ENCODE measurements around the gene TCAF2. TPM values are rescaled to one million over a fixed set of nuclear protein-coding genes. Genes with fewer than 3 reads are reported as not detected.
A peak's percentile ranks its signal among the peaks of the same experiment; 100 is the strongest.
"Not testable (repeated sequence)": the region's sequence is repeated elsewhere in the genome, so short reads cannot be mapped to it uniquely, and the experiment has no call there.

TCAF2 gene
- 0.38 TPM for total RNA-seq (ENCODE audit: unreplicated experiment)
- long read RNA-seq, partial matches to known transcripts, result 0 of 1 reads
- long read RNA-seq, other reads (novel, unspliced or antisense), result 1 of 1 reads

DNA sequence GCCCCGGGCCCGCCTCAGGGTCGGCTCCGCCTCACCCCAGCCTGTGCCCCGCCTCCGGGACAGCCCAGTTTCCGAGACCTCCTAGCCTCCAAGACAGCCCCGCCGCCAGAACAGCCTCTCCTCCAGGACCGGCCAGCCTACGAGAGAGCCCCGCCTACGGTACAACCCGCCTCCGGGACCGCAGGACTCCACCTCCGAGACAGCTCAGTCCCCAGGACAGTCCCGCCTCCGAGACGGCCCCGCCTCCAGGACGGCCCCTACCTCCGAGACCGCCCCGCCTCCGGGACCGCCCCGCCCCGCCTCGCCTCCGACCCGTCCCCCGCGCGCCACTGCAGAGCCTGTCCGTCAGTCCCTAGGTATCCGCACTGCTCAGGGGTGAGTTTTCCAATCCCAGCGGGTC, at the start of gene TCAF2:
TCAF2 (plus strand) TSS at position 329 of the 400 bp plus-strand sequence.
- not testable (repeated sequence) for H3K27ac Mint-ChIP-seq (ENCODE audit: unreplicated experiment); H3K9me3 Mint-ChIP-seq (ENCODE audit: unreplicated experiment); H3K36me3 Mint-ChIP-seq (ENCODE audit: low read depth, unreplicated experiment); DNase-seq (ENCODE audit: low spot score); H3K4me3 Mint-ChIP-seq (ENCODE audit: unreplicated experiment); H3K27me3 Mint-ChIP-seq (ENCODE audit: unreplicated experiment); H3K4me1 Mint-ChIP-seq (ENCODE audit: unreplicated experiment)

- not testable (repeated sequence) for H3K9me3 Mint-ChIP-seq (ENCODE audit: unreplicated experiment); H3K27ac Mint-ChIP-seq (ENCODE audit: unreplicated experiment); H3K36me3 Mint-ChIP-seq (ENCODE audit: low read depth, unreplicated experiment); H3K27me3 Mint-ChIP-seq (ENCODE audit: unreplicated experiment); H3K4me3 Mint-ChIP-seq (ENCODE audit: unreplicated experiment); DNase-seq (ENCODE audit: low spot score); H3K4me1 Mint-ChIP-seq (ENCODE audit: unreplicated experiment)
Observed at GRCh38 chr7:143571501-143571900, 49.3 kb upstream of the TCAF2 start, which contains the start of gene CTAGE15. CTAGE15 (plus strand) TSS chr7:143571801; CDS start chr7:143571818, 17 bp downstream.

GRCh38 chr7:143588183-143588582, 32.6 kb upstream of the TCAF2 start:
- H3K27me3 Mint-ChIP-seq (ENCODE audit: unreplicated experiment); H3K4me3 Mint-ChIP-seq (ENCODE audit: unreplicated experiment); DNase-seq (ENCODE audit: low spot score); H3K36me3 Mint-ChIP-seq (ENCODE audit: low read depth, unreplicated experiment); H3K9me3 Mint-ChIP-seq (ENCODE audit: unreplicated experiment); H3K4me1 Mint-ChIP-seq (ENCODE audit: unreplicated experiment); H3K27ac Mint-ChIP-seq (ENCODE audit: unreplicated experiment): not testable (repeated sequence)

GRCh38 chr7:143589897-143590296, 30.9 kb upstream of the TCAF2 start:
- not testable (repeated sequence) for H3K4me1 Mint-ChIP-seq (ENCODE audit: unreplicated experiment); H3K27me3 Mint-ChIP-seq (ENCODE audit: unreplicated experiment); DNase-seq (ENCODE audit: low spot score); H3K36me3 Mint-ChIP-seq (ENCODE audit: low read depth, unreplicated experiment); H3K4me3 Mint-ChIP-seq (ENCODE audit: unreplicated experiment); H3K9me3 Mint-ChIP-seq (ENCODE audit: unreplicated experiment); H3K27ac Mint-ChIP-seq (ENCODE audit: unreplicated experiment)

GRCh38 chr7:143598086-143598485, 22.7 kb upstream of the TCAF2 start:
- not testable (repeated sequence) for H3K27me3 Mint-ChIP-seq (ENCODE audit: unreplicated experiment); H3K4me3 Mint-ChIP-seq (ENCODE audit: unreplicated experiment); H3K27ac Mint-ChIP-seq (ENCODE audit: unreplicated experiment); H3K36me3 Mint-ChIP-seq (ENCODE audit: low read depth, unreplicated experiment); H3K4me1 Mint-ChIP-seq (ENCODE audit: unreplicated experiment); H3K9me3 Mint-ChIP-seq (ENCODE audit: unreplicated experiment); DNase-seq (ENCODE audit: low spot score)

DNA sequence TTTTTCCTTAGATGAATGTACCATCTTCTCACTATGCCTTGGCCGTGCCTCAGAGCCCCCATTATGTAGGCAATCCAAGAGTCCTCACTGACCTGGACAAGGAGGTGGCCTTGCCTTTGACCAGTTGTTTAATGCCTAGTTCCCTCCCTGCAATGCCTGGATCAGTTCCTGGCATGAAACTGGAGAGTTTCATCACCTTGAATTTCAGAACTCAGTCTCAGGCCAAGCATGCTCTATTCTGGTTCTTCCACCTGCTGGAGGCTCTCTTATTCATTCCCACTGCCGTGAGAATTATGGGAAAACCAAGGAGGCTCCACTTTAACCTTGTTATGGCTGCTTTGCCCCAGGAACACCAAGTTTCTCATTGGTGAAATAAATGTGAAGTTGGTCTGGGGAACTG, 17.2 kb upstream of the TCAF2 start:
- H3K4me3 Mint-ChIP-seq (ENCODE audit: unreplicated experiment); DNase-seq (ENCODE audit: low spot score); H3K4me1 Mint-ChIP-seq (ENCODE audit: unreplicated experiment); H3K9me3 Mint-ChIP-seq (ENCODE audit: unreplicated experiment); H3K27ac Mint-ChIP-seq (ENCODE audit: unreplicated experiment); H3K27me3 Mint-ChIP-seq (ENCODE audit: unreplicated experiment); H3K36me3 Mint-ChIP-seq (ENCODE audit: low read depth, unreplicated experiment): not testable (repeated sequence)

- H3K4me1 Mint-ChIP-seq (ENCODE audit: unreplicated experiment); H3K4me3 Mint-ChIP-seq (ENCODE audit: unreplicated experiment); H3K27me3 Mint-ChIP-seq (ENCODE audit: unreplicated experiment); H3K27ac Mint-ChIP-seq (ENCODE audit: unreplicated experiment); DNase-seq (ENCODE audit: low spot score); H3K9me3 Mint-ChIP-seq (ENCODE audit: unreplicated experiment); H3K36me3 Mint-ChIP-seq (ENCODE audit: low read depth, unreplicated experiment): not testable (repeated sequence)
Observed at GRCh38 chr7:143606088-143606487, 14.7 kb upstream of the TCAF2 start.

DNA sequence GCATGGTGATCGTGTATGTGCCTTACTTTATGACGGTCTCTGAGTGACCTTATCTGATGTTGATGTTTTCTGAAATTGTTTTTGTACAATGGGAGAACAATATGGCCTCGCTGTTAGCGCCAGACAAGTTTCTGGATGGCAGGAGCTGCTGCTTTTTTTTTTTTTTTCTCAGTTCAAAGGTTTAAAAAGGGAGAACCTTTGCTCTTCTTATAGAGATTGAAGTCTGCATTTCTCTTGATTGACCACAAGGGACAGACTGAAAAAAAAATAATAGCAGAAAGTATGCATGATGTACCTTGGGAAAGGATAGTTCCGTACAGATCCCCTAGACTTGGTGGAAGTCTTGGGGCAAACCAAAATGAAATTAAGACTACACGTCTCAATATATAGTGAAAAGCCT, 5.2 kb upstream of the TCAF2 start:
- not testable (repeated sequence) for H3K27me3 Mint-ChIP-seq (ENCODE audit: unreplicated experiment)

DNA sequence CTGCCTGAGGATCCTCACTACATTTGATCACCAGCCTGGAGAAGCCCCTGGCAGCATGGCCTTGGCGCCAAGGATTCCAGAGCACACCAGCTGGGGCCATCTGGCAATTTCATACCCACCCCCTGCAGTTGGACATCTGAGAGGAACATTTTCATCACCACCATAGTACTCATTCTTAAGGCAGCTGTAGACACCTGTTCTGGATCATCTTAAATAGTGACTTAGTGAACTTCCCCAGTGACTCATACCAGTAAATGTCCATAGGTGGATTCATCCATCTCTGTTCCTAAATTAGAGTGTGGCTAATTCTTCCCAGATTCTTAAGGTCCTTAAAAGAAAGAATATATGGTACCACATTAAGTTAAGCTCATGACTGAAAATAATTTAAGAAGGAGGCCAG, 3.6 kb upstream of the TCAF2 start:
- not testable (repeated sequence) for H3K36me3 Mint-ChIP-seq (ENCODE audit: low read depth, unreplicated experiment); DNase-seq (ENCODE audit: low spot score); H3K4me1 Mint-ChIP-seq (ENCODE audit: unreplicated experiment); H3K27me3 Mint-ChIP-seq (ENCODE audit: unreplicated experiment); H3K27ac Mint-ChIP-seq (ENCODE audit: unreplicated experiment); H3K9me3 Mint-ChIP-seq (ENCODE audit: unreplicated experiment); H3K4me3 Mint-ChIP-seq (ENCODE audit: unreplicated experiment)

More for the DNA sequence above, 5.2 kb upstream of the TCAF2 start:
- not testable (repeated sequence) for H3K4me1 Mint-ChIP-seq (ENCODE audit: unreplicated experiment); H3K27ac Mint-ChIP-seq (ENCODE audit: unreplicated experiment); H3K4me3 Mint-ChIP-seq (ENCODE audit: unreplicated experiment); H3K9me3 Mint-ChIP-seq (ENCODE audit: unreplicated experiment); H3K36me3 Mint-ChIP-seq (ENCODE audit: low read depth, unreplicated experiment); DNase-seq (ENCODE audit: low spot score)
- peak; percentile 22 for TF ChIP-seq CTCF (IDR thresholded peaks at IDR 0.05; ENCODE audit: unreplicated experiment)

GRCh38 chr7:143620058-143620457, 716 bp upstream of the TCAF2 start:
- not testable (repeated sequence) for H3K36me3 Mint-ChIP-seq (ENCODE audit: low read depth, unreplicated experiment); H3K4me1 Mint-ChIP-seq (ENCODE audit: unreplicated experiment); H3K4me3 Mint-ChIP-seq (ENCODE audit: unreplicated experiment); H3K9me3 Mint-ChIP-seq (ENCODE audit: unreplicated experiment); H3K27ac Mint-ChIP-seq (ENCODE audit: unreplicated experiment); DNase-seq (ENCODE audit: low spot score); H3K27me3 Mint-ChIP-seq (ENCODE audit: unreplicated experiment)

DNA sequence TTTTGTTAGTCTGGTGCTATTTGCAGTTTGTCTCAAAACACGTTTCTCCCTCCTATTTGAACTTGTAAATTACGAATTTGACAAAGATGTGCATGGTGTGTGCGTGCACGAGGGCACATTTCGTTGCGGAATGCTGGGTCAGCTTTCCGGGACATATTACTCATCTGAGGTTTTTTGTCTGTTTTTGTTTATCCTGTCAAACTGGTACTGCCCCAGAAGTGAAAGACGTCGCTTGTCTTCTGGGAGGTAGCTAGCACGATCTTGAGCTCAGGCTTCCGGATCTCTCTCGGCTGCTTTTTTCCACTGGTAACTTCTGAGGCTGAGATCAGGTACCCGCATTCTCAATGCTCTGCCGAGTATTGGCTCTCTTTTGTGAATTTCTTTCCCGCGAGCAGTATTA, 401 bp downstream of the TCAF2 start:
- not testable (repeated sequence) for H3K4me1 Mint-ChIP-seq (ENCODE audit: unreplicated experiment); H3K9me3 Mint-ChIP-seq (ENCODE audit: unreplicated experiment); DNase-seq (ENCODE audit: low spot score); H3K27me3 Mint-ChIP-seq (ENCODE audit: unreplicated experiment); H3K36me3 Mint-ChIP-seq (ENCODE audit: low read depth, unreplicated experiment); H3K4me3 Mint-ChIP-seq (ENCODE audit: unreplicated experiment); H3K27ac Mint-ChIP-seq (ENCODE audit: unreplicated experiment)

- H3K36me3 Mint-ChIP-seq (ENCODE audit: low read depth, unreplicated experiment); H3K27ac Mint-ChIP-seq (ENCODE audit: unreplicated experiment); H3K27me3 Mint-ChIP-seq (ENCODE audit: unreplicated experiment); H3K4me3 Mint-ChIP-seq (ENCODE audit: unreplicated experiment); H3K9me3 Mint-ChIP-seq (ENCODE audit: unreplicated experiment); DNase-seq (ENCODE audit: low spot score); H3K4me1 Mint-ChIP-seq (ENCODE audit: unreplicated experiment): not testable (repeated sequence)
Observed at GRCh38 chr7:143622130-143622529, 1.4 kb downstream of the TCAF2 start.
